Stimulated activated CD4-positive, alpha-beta T cell treated with anti-CD3 and anti-CD28 coated beads, Interleukin-1b, Interleukin-23, amount 100 ng/mL, for 48 hours (primary cell): Measurements from ENCODE around the gene SLX4.
"Not testable (repeated sequence)": the region's sequence is repeated elsewhere in the genome, so short reads cannot be mapped to it uniquely, and the experiment has no call there.

Experiments used
- DNase-seq: peaks from one replicate; pipeline ENCODE4 v3.0.0-alpha.2; 2020

The SLX4 gene, protein sequence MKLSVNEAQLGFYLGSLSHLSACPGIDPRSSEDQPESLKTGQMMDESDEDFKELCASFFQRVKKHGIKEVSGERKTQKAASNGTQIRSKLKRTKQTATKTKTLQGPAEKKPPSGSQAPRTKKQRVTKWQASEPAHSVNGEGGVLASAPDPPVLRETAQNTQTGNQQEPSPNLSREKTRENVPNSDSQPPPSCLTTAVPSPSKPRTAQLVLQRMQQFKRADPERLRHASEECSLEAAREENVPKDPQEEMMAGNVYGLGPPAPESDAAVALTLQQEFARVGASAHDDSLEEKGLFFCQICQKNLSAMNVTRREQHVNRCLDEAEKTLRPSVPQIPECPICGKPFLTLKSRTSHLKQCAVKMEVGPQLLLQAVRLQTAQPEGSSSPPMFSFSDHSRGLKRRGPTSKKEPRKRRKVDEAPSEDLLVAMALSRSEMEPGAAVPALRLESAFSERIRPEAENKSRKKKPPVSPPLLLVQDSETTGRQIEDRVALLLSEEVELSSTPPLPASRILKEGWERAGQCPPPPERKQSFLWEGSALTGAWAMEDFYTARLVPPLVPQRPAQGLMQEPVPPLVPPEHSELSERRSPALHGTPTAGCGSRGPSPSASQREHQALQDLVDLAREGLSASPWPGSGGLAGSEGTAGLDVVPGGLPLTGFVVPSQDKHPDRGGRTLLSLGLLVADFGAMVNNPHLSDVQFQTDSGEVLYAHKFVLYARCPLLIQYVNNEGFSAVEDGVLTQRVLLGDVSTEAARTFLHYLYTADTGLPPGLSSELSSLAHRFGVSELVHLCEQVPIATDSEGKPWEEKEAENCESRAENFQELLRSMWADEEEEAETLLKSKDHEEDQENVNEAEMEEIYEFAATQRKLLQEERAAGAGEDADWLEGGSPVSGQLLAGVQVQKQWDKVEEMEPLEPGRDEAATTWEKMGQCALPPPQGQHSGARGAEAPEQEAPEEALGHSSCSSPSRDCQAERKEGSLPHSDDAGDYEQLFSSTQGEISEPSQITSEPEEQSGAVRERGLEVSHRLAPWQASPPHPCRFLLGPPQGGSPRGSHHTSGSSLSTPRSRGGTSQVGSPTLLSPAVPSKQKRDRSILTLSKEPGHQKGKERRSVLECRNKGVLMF (N-terminal part only)

DNA sequence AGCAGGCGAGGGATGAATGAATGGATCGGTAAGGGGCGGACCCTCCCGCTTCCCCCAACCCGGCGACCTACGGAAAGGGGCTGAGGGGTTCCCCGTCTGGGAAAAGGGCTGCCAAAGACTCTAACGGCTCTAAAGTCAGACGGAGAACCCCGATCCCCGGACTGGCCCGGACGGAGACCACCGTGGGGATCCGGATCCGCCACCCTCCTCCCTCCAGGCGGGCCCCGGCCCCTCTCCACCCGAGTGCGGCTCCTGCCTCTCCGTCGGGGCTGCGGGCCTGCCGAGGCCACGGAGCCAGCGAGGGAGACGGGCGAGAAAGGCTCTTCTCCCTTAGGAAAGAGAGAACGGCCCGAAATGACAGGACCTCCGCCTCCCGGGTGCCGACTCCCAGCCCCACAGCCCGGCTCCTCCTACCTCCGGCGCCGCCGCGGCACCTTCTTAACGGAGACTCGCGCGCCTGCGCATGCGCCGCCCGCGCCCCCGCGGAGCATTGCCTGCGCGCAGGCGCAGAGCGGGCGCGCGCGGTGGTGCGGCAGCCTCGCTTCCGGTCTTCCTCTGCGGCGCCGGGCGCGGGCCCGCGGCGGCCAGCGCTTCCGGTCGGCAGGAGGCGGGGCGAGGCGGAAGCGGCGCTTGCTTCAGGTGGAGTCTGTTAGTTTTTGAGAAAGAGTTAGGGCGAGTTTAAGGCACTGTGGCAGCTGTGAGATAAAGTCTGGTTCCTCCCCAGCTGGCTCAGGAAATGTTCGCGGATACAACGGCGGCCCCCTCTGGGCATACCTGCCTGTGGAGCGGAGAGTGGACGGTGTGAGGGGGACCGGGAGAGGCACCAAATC lies at the start of gene SLX4:
TSS of gene SLX4 (minus strand) at position 461 of the 830 bp plus-strand sequence. CDS start 2,642 bp downstream, outside the sequence.
- peak; percentile 90 for DNase-seq

DNA sequence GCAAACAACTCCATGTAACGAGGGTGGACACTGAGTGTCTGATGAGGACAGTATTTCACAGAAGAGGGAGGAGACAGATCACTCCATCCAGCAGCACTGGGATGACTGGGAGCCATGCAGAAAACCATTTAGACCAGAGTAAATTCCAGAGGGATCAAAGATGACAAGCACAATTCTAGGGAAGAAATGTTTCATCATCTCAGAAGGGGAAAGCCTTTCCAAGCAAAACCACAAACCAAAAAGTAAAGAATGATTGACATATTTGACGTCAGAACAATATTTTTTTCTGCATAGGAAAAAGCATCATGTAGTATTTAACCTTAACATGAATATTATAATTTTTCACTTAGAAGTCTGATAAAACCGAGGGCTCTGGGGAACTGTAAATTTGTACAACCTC lies 47.8 kb upstream of the SLX4 start:
- DNase-seq: no peak

DNA sequence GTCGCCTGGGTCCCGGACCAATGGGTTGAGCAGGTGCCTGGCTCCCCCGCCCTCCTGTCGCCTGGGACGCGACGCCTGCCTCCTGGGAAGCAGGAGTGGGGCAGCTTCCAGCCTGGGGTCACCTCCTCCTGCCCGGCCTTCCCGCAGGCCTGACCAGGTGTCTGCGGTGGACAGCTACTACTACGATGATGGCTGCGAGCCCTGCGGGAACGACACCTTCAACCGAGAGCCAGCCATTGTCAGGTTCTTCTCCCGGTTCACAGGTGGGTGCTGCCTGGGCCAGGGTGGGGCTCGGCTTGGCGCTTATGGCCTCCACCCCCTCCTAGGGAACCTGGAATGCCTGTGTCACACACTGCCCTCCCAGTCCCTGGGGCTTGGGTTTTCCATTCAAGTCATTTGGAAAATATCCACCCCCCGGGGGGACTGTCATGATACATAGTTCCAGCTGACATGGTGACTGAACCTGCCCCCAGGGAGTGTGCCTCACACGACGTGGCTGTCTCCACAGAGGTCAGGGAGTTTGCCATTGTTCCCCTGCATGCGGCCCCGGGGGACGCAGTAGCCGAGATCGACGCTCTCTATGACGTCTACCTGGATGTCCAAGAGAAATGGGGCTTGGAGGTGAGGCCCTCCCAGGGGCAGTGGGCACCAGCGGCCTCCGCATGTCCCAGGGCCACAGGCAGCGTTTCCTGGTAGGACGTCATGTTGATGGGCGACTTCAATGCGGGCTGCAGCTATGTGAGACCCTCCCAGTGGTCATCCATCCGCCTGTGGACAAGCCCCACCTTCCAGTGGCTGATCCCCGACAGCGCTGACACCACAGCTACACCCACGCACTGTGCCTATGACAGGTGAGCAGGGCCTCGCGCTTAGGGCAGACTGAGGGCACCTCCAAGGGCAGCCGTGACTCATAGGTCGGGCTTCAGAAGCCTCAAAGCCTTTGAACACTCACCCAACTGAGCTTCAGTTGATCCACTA lies 45.4 kb upstream of the SLX4 start:
- peak; percentile 68 for DNase-seq

DNA sequence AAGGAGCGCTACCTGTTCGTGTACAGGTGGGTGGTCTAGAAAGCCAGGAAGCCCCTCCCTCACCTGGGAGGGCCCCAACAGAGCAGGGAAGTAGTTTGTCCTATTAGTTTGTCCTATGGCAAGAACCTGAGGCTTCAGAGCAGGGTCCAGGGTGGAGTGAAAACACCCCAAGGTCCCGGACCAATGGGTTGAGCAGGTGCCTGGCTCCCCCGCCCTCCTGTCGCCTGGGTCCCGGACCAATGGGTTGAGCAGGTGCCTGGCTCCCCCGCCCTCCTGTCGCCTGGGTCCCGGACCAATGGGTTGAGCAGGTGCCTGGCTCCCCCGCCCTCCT lies 44.7 kb upstream of the SLX4 start:
- not testable (repeated sequence) for DNase-seq

DNA sequence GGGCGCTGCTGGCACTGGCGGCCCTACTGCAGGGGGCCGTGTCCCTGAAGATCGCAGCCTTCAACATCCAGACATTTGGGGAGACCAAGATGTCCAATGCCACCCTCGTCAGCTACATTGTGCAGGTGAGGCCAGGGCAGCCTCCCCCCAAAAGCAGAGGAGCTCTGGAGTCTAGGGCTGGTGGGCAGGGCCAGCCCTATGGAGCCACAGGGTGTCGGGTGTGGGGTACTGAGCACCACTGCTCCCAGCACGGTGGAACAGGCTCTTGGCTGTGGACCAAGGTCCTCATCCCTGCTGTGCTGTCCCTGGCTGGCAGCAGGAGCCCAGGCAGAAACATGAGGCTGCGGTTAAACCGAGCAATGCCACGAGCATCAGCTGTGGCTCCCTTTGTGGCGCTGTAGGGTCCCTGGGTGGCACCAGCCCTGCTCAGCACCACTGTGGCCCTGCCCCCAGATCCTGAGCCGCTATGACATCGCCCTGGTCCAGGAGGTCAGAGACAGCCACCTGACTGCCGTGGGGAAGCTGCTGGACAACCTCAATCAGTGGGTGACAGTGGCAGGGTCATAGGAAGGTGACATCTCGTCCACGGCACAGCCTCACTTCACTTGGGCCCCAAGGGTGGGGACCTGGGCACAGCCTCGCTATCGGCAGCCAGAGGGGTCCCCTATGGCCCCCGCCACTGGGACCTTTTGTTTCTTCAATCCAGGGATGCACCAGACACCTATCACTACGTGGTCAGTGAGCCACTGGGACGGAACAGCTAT lies 44.2 kb upstream of the SLX4 start:
- no peak for DNase-seq

DNA sequence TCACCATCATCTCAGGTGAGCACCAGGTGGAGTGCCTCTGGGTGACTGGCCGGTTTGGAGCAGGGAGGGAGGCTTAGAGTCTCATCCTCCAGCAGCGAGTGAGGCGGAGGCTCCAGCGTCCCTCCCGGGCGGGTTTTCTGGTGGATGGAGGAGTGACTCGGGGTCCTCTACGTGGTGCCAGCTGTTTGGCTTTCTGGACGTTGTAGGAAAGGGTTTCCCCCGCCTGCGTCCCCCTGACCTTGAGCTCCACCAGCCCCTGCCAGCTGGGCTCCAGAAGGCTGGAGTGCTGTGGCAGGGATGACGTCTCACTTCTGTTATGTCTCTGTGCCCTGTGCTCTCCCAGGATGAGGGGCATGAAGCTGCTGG lies 43.6 kb upstream of the SLX4 start:
- no peak for DNase-seq

DNA sequence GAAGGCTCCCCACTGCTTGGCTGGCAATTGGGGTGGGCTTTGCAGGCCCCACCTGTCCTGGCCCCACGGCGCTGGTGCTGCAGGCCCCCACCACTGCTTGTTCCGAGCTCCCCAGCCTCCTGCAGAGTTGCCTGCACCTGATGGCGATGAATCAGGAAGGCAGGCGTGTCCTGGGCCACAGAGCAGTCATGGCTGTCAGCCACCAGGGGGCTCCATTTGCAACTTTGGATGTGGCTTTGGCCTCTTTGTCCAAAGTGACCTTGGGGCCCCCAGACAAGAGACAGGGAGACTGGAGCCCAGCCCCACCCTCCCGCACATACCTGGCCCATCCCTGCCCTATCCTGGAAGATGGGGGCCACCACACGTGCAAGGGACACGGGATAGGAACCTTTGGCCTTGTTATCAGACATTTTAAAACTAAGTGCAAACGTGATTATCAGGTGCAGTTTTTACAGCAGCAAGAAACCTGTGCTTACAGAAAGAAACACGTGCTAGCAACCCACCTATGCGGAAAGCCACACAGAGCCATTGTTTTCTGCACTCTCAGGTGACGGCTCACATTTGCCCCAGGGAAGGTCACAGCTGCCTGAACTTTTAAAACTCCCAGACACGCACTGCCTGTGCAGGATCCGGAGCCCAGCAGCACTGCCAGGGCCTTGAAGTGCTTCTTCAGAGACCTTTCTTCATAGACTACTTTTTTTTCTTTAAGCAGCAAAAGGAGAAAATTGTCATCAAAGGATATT lies 43.0 kb upstream of the SLX4 start, which contains the start of gene DNASE1:
TSS of gene DNASE1 (plus strand) at position 443 of the 743 bp plus-strand sequence. CDS start 683 bp downstream, outside the sequence.
- DNase-seq: peak; percentile 59

DNA sequence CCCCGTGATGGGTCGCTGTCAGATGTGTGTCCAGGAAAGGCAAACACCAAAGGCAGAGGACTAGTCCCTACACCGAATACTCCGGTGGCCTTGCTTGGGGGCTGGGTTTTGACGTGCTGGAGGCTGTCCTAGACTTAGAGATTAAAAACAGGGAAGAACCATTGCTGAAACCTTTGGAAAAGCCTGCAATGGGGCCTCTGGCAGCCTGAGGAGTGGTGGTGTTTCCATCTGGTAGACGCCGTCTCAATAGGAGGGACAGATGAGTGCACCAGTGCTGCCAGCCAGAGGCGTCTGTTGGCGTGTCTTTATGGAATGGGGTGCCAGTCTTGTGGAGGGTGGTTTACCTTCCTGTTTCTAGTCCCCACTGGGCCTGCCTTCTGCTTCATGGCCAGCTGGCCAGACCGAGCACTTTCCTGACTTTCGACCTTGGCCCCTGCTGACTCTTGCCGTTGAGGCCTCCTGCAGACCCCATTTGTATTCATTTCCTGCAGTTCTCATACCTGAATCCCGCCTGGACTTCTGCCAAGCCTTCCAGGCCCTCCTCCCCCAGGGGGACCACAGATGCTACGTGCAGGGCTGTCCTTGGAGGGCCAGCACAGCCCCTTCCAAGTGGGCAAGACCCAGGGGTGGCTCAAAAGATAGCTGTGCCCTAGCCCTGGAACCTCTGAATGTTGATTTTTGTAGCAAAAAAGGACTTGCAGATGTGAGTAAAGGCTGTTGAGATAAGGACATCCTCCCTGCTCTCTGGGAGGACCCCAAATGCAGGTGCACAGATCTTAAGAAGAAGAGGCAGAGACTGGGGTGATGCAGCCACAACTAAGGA lies 41.2 kb upstream of the SLX4 start:
- no peak for DNase-seq

DNA sequence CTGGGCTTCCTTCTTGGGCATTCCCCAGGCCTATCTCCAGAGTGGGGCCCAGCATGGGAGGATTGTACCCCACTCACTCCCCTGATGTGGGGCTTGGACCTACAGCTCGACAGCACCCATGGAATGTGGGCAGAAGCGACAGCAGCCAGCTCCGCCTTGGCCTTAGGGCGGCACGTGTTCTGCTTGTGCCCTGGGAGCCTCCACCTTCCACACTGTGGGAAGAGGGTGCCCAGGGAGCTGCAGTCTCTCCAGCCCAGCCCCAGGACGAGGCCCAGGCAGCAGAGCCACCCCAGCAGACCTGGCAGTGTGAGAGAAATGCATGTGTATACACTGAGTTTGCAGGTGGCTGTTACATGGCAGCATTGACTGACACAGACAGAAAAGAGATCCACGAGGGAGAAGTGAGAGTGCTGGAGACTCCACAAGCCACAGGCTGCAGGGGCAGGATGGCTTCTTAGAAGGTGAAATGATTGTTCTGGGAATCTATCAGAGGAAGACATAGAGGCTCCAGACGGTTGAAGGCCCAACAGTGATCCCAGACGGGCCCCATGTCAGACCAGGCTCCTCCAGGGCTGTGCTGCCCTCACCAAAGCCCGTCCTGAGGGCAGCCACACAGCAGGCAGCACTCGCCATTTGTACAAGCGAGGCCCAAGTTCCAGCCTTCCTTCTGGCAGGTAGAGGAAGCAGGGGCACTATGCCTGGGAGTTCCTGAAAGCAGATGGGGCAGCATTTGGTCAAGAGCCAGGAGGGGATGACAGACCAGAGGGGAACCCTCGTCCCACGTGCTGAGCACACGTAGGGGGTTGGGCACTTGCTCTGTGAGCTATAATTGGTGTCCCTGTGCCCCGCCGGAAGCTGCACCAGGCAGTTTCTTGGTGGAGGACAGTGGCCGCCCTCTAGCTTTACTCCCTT lies 40.3 kb upstream of the SLX4 start:
- no peak for DNase-seq

DNA sequence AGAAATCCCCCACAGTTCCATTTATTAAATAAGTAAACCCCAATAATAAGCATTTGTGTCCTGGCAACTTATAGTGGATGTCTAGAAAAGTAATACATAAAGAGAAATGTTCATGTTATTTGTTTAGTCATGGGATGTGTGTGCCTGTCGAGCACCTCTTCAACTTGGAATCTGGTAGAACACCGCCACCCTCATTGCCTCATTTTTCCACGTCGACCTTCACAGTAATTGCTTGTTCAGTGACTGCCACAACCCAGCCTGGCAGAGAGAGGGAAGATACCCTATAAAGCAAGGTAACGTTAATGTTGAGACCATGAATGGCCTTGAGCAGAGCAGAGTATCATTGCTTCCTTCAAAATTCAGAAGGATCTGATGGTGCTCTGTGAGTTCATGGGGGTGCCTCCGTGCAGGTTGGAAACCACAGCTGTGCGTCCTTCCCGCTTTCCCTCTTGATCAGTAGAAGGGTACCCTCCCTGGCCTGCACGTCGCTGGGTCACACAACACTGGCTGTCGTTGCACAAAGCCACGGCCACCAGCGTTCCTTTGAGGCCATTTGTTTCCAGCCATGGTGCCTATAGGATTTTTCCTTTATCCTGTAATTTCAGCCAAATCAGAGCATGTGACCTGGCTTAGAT lies 39.3 kb upstream of the SLX4 start:
- DNase-seq: no peak

DNA sequence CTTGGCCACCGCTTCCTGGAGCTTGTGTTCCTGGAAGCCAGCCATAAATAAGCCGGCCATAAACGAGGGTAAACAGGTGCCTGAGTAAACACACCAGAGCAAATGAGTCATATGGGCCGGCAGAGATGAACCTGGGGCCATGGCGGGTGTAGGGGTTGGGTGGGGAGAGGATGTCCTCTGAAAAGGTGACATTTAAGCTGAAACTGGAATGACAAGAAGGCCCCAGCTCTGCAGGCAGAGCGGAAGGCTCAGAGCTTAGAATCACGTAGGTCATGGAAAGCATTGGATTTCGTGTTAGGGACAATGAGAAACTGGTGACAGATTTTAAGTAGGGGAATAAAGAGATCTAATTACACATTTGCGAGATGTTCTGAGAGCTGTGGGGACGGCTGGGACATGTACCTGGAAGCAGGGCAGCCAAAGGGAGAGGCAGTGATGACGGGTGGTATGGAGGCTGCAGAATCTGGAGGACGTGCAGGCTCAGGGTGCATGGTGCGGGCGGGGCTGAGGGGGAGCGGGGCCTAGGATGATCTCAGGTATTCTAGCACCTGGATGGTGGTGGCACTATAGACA lies 35.0 kb upstream of the SLX4 start:
- no peak for DNase-seq

DNA sequence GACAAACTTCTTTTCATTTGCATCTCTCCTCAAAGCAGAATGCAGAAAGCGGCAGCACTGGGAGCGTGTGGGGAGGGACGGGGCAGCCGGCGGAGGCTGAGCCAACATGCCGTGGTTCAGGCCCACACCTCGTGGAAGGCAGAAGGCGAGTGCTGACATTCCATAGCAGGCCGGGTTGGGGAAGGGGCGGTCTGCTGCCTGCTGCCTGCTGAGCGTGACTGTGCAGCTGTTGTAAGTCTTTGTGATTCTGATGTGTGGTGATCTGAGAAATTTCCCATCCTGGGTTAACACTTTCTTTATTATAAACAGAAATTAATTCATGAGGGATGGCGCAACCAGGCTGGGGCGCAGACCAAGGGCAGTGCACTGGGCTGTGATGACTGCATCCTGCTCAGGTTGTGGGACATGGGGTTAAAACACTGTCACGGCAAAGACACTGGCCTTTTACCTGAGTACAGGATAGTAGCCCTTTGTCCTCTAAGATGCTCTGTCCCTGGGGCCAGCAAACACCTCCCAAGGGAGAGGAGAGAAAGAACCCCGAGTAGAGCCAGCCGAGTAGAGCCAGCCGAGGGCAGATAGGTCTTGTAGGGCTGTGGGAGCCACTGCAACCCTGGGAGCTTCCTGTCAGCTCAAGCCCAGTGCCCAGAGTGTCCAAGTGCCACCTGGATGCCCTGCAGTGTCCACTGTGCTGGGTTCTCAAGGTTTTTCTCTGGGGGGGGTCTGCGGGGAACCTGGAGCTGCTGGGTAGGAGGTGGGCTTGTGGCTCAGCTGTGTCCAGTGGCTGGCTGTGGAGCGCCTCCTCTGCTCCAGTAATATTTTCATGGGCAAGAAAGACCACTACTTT lies 34.3 kb upstream of the SLX4 start:
- DNase-seq: no peak

DNA sequence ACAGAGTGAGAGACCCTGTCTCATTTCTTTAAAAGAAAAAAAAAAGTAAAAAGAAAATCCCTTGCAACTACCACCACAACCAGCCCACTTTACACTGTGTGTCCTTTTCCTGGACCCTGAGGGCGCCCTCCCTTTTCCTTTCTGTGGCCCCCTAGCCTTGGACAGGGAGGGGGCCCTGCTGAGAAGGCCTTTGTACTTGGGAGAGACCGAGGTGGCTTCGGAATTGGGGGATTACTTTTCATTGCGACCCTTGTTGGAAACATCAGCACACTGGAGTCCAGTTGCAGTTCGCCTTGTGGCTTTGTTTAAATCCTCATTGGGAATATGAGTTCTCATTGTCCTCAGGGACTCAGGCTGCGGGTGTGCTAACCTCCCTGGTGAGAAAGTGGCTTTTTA lies 33.7 kb upstream of the SLX4 start:
- no peak for DNase-seq

DNA sequence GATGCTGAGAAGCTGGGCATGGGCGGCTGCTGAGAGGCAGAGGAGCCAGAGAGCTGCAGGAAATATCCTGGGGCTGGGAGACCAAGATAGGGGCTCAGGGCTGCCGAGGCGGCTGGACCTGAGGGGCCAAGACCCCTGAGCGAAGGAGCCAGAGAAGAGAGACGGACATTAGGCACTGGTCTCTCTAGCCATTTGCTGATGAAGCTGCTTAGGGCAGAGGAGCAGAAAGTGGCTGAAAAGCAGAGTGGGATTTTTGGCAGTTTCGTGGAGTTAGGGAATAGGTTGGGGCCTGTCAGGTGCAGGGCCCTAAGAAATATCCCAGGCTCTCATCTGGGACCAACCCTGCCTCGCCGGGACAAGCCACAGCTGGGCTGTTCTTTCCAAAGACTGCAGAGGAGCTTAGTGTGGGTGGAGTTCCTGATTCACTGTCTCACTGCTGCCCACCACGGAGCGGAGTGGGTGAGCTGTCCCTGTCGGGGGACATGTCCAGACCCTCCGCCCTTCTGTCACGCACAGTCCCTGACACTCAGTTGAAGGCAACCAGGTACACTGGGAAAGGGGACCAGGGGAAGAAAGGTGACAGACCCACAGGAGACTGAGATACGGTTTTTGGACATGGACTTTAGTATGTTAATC lies 31.8 kb upstream of the SLX4 start:
- DNase-seq: no peak

DNA sequence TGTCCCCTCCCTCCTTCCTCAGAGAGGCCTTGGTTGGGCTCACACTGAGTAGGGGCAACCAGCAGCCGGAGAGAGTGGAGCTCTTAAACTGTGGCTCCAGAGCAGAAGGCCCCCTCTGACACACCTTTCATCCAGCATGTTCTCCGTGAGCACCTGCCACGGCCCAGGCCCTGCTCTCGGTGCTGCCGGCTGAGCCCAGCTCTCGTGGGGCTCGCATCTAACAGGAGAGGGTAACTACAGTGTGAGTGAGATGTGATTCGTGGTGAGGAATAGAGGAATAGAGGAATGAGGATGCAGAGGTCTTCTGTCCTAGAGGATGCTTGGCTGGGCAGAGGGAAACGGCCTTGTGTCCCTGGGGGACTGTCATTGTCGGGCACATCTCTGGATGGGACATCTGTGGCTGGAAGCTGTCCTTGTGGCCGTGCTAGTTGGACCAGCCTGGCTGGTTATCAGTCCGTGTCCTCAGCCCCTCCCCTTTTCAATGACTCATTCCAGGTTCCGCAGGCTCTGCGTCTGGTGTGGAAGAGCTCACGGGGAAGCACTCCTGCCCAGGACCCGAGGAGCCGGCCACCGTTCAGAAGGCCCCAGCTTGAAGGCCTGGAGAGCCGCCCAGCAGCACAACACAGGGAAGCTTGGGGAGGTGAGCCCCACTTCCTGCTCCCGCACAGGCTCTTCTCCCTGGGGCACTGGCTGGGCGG lies 31.1 kb upstream of the SLX4 start:
- no peak for DNase-seq
